Measurements from ENCODE around the gene SPIB.

Gene SPIB

DNA sequence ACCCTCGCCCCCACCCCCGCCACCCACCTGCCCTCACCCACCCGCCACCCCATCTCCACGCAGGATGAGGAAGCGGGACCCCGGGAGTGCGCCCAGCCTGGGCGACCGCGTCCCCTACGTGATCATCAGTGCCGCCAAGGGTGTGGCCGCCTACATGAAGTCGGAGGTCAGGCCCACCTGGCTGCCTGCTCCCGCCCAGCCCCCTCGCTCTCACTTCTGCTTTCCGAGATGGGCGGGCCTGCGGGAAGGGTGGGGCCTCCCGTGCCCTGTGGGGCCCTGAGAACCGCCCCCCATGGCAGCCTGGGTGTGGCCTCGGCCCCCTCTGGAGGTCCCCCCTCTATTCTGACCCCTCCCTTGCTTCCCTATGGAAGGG lies 3.1 kb upstream of the SPIB start:
- H3K27ac ChIP-seq = no peak overlapping the region
- TF ChIP-seq CTCF (conservative IDR thresholded peaks at IDR 0.05) = no peak

- no peak for TF ChIP-seq CTCF (conservative IDR thresholded peaks at IDR 0.05)
- H3K27ac ChIP-seq = no peak overlapping the region
Observed at GRCh38 chr19:50416034-50416977, 2.4 kb upstream of the SPIB start.

GRCh38 chr19:50417111-50418081 lies 1.3 kb upstream of the SPIB start:
- H3K27ac ChIP-seq = no peak overlapping the region

DNA sequence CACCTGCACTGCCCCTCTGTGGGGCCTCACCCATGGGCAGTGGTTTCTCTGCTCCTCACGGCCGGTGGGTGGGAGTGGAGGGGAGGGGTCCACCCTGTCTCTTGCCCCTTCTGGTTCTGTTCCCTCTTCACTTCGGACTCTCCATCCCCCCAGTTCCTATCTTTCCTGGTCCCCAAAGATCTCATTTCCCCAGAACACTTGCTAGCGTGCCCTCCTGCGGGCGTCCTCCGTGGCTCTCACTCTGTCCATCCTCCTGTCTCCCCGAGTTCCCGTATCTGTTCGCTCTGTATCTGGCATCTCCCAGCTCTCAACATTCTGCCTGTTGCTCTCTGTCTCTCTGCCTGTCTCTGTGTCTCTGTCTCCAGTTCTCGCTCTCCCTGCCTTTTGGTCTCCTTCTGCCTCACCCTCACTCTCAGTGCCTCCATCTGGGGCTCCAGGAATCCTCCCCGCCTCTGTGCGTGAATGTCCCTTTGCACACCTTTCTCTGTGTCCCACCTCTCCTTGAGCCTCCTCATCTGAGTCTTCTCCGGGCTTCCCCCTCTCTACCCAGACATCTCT lies 363 bp downstream of the SPIB start:
- no peak overlapping the region for H3K27ac ChIP-seq
- no peak for TF ChIP-seq CTCF (conservative IDR thresholded peaks at IDR 0.05)

More at GRCh38 chr19:50417111-50418081, 1.3 kb upstream of the SPIB start:
- no peak for TF ChIP-seq CTCF (conservative IDR thresholded peaks at IDR 0.05)

GRCh38 chr19:50419580-50420035 lies 870 bp downstream of the SPIB start:
- H3K27ac ChIP-seq = no peak overlapping the region
- no peak for TF ChIP-seq CTCF (conservative IDR thresholded peaks at IDR 0.05)

- H3K27ac ChIP-seq = no peak overlapping the region
- TF ChIP-seq CTCF (conservative IDR thresholded peaks at IDR 0.05) = no peak
Observed at GRCh38 chr19:50420127-50420526, 1.4 kb downstream of the SPIB start.

GRCh38 chr19:50420808-50421207 lies 2.1 kb downstream of the SPIB start:
- no peak overlapping the region for H3K27ac ChIP-seq
- no peak for TF ChIP-seq CTCF (conservative IDR thresholded peaks at IDR 0.05)

Measured in VCaP (cell line).